Cardiac fibroblast (primary cell): Measurements from ENCODE around the gene ZNF22.

Experiments
- DNase-seq, 2 donors: peaks; one replicate each; pipeline versions ENCODE4 v3.0.0 to v3.0.0-alpha.2; 2010; ENCODE audit warnings: low read depth in 2 of 2
- H3K4me3 ChIP-seq, 2 donors: replicated peaks in 1 of 2; 1 replicate in 1 of 2; 2 replicates in 1 of 2; pipeline ENCODE4 v1.5.1; 2011; ENCODE audit warnings: low read depth in 2 of 2, low read length in 2 of 2, mild to moderate bottlenecking in 2 of 2, moderate library complexity in 1 of 2
- TF ChIP-seq, protein P1 (sequence below): IDR thresholded peaks from one replicate; pipeline ENCODE4 v1.5.1; 2011; ENCODE audit warnings: low read depth, mild to moderate bottlenecking, low read length, inconsistent platforms

ZNF22 gene

DNA sequence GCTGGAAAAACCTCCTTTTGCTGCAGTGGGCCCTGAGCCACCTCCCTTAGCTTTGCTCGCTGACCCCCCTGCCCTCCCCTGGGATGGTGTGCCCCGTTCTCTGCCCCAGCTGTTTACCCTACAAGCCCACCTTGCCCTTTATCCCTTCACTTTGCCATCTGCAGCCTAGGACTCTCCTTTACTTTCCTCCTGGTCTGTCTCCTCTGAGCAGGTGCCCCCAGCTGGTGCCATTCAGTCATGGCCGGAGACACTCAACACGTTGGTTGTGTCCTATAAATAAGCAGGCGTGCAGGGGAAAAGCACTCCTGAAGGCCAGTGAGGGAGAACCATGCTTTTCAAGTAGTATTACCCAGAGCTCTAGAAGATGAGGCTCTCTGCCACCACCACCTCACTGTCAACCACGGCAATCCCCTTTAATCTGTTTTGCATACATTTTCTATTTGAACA, 35.0 kb upstream of the ZNF22 start:
- DNase-seq, result no peak
- TF ChIP-seq, protein P1, sequence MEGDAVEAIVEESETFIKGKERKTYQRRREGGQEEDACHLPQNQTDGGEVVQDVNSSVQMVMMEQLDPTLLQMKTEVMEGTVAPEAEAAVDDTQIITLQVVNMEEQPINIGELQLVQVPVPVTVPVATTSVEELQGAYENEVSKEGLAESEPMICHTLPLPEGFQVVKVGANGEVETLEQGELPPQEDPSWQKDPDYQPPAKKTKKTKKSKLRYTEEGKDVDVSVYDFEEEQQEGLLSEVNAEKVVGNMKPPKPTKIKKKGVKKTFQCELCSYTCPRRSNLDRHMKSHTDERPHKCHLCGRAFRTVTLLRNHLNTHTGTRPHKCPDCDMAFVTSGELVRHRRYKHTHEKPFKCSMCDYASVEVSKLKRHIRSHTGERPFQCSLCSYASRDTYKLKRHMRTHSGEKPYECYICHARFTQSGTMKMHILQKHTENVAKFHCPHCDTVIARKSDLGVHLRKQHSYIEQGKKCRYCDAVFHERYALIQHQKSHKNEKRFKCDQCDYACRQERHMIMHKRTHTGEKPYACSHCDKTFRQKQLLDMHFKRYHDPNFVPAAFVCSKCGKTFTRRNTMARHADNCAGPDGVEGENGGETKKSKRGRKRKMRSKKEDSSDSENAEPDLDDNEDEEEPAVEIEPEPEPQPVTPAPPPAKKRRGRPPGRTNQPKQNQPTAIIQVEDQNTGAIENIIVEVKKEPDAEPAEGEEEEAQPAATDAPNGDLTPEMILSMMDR, result no peak
- H3K4me3 ChIP-seq, result no peak overlapping the region

DNA sequence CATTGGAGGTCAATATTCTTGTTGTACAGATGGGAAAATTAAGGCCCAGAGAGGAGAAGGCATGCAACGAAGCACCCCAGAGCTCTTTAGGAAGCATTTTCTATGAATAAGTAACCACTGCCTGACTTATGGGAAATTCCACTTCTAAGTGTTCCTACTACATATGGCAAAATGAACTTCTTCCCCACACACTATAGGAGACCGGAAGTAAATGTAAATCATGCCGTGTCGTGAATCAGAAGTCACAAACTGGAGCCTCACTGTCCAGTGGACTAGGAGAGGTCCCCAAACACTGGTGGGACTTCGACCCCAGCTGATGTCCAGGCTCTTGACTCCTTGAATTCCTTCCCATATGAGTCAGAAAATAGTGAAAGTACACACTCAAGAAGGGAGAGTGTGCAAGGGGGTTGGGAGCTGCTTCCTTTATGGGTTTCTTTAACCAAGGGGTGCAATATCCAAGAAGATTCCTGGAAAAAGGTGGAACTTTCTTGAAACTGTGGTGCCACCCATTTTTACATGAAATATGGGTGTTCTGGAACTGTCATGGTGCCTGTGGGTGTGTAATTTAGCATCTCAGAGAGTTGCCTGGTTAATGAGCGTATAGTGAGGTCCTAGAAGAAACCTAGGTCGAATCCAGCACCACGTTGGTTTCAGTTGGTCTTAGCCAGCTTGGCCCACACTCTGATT, 34.5 kb upstream of the ZNF22 start:
- TF ChIP-seq, protein P1, result no peak
- H3K4me3 ChIP-seq, result no peak overlapping the region
- peak in 1 of 2 donors; percentile 17 for DNase-seq

DNA sequence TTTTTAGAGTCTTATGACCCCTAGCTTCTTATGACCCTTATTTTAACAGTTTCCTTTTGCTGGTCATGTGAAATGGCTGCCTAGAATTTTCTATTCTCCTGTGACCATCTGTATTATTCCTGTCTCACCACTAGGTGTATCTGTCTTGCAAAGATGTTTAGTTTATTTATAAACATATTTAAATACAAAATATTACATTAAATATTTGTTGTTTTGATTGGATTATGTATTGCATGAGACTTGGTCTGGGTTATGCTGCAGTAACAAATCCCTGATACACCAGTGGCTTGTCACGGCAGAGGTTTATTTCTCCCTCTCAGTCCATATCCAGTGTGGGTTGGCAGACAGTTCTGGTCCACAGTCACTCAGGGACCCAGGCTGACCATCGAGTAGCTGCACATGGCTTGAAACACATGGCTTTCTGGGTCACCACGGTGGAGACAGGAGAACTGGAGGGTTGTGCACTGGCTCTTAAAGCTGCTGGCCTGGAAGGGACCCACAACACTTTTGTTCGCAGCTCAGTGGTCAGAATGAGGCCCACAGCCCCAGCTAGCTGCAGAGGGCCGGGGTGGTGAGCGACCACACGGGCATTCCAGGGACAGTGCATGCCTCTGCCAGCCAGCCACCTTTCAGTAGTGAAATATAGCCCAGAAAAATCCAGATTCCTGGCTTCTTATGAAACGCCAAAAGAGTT, 33.8 kb upstream of the ZNF22 start:
- no peak for DNase-seq
- H3K4me3 ChIP-seq, result no peak overlapping the region
- TF ChIP-seq, protein P1, result peak; percentile 23

DNA sequence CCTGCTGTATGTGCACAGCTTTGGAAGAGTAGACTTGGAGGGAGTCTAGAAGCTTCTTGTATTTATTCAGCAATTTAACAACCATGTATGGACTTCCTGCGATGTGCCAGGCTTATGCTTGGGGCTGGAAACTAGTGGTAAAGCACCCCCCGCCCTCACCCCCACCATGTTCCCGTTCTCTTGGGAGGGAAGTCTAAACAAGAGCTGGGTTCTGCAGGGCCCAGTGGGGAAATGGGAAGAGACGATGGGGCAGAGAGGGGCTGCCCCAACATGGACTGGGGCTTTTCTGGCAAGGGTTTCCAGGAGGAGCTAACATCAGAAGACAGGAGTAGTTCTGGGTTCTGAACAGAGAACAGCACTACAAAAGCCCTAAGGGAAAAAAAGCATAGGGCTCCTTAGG, 33.1 kb upstream of the ZNF22 start:
- H3K4me3 ChIP-seq, result no peak overlapping the region
- TF ChIP-seq, protein P1, result no peak
- no peak for DNase-seq

DNA sequence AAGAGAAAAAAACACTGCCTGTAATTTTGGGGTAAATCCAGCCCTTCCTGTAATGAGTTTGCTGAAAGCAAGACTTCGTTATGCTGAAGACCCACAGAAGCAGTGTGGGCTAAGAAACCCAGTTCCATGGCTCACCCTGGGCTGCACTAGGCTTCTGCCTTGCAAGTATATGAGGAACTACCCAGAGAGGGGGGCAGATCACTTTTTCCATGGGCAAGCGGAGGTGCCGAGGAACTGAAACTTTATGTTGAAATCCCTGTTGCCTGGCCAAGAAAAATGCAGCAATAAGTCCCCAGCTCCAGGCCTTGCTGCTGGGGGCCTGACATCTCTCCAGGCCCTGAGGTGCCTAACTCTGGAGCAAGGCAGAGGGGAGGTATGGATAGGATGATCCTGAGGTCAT, 32.6 kb upstream of the ZNF22 start:
- TF ChIP-seq, protein P1, result no peak
- peak; percentile 66 to 78 for DNase-seq
- H3K4me3 ChIP-seq, result no peak overlapping the region

DNA sequence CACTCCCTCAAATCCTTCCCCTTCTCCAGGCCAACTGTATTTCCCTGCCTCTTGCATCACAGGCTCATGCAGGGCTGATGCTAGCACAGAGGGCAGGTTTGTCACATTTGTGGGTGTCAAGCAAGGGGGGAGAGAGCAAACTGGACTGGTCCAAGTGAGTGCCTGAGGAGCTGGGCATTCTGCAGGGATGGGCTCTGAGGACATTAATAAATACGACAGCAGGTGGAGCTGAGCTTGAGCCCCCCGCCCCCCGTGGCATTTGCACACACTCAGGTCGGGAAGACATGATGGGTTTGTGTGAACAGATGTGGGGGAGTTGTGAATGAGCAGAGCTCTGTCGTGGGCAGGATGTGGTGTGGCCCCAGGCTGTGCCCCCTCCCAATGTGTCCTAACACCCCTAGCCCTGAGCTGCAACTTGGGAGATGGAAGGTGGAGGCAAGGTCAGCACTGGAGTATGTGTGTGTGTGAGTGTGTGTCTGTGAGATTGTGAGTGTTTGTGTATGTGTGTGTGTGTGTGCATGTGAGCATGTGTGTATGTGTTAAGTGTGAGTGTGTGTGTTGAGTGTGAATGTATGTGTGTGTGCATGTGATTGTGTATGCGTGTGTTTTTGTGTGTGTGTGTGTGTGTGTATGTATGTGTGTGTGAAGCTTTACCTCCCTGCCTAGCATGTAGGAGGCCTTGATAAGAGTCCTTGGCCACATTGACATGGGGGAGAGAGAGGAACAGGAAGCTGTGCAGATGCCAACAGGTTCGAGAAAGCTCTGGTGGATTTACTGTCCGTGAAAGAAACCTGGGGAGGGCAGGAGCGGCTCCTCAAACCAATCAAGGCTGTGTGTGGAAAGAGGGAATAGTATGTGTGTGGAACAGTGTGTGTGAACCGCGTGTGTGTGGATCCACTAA, 32.0 kb upstream of the ZNF22 start:
- H3K4me3 ChIP-seq, result no peak overlapping the region
- TF ChIP-seq, protein P1, result no peak
- DNase-seq, result no peak
